ENCODE data around the gene PLA1A.

Gene PLA1A

DNA sequence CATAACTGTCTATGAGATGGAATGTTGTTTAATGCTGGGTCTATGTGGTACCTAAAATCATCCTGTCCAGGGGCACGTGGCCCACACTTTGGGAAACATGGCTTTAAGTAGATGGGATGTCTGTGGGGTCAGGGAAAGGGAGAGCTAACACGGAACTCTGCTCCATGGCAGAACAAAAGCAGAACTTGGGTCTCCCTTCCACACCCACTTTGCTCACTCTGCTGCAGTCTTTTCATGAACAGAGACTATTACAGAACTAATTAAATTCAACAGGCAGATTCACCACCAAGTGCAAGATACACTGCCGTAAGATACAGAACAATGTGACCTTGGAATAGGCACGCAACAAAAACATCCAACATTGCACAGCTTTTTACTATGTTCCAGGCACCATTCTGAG lies 34.5 kb downstream of the PLA1A start:
- no peak overlapping the region for H3K4me3 ChIP-seq (ENCODE audit: control insufficient read depth, low read depth, low read length)
- no peak for TF ChIP-seq CTCF (conservative IDR thresholded peaks at IDR 0.05; ENCODE audit: control insufficient read depth, insufficient read depth, low read depth, low read length)
- no peak for DNase-seq (ENCODE audit: low read depth)

DNA sequence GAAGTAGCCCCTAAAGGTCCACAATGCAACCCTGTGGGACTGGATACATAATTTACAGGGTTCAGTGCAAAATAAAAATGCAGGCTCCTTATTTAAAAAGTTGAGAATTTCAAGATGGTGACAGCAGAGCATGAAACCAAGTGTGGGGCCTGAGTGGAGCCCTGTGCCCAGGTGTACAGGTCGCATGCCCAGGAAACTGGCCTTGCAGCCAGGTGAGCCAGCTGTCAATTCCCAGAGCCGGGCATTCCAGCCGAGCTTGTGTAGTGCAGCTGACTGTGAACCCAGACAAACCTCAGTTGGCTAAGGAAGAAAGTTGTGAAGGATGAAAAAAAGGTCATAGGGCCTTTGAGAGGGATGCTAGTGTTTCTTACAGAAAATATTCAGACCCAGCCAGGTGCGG lies 35.1 kb downstream of the PLA1A start:
- TF ChIP-seq CTCF (conservative IDR thresholded peaks at IDR 0.05; ENCODE audit: control insufficient read depth, insufficient read depth, low read depth, low read length), result no peak
- no peak for DNase-seq (ENCODE audit: low read depth)

DNA sequence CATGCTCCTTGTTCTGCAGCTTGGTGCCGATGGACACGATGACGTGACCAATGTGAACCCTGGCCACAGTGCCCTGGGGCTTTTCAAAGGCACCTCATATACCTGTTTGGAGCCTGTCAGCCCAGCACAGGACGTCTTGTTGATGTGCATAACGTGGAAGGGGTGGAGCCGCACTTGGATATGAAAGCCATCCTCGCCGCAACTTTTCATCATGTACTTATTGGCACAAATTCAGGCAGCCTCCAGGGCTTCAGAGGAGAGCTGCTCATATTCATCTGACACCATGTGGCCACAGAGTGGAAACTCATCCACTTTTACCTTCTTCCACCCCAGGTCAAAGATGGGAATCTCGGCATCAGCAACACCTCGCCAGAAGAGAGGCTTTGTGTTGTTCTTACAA lies 38.0 kb downstream of the PLA1A start:
- no peak for TF ChIP-seq CTCF (conservative IDR thresholded peaks at IDR 0.05; ENCODE audit: control insufficient read depth, insufficient read depth, low read depth, low read length)
- no peak overlapping the region for H3K4me3 ChIP-seq (ENCODE audit: control insufficient read depth, low read depth, low read length)
- no peak for DNase-seq (ENCODE audit: low read depth)

More for the DNA sequence above, 35.1 kb downstream of the PLA1A start:
- H3K4me3 ChIP-seq (ENCODE audit: control insufficient read depth, low read depth, low read length), result no peak overlapping the region

GRCh38 chr3:119636249-119636648 lies 38.6 kb downstream of the PLA1A start:
- no peak overlapping the region for H3K4me3 ChIP-seq (ENCODE audit: control insufficient read depth, low read depth, low read length)
- peak; percentile 60 for DNase-seq (ENCODE audit: low read depth)
- TF ChIP-seq CTCF (conservative IDR thresholded peaks at IDR 0.05; ENCODE audit: control insufficient read depth, insufficient read depth, low read depth, low read length), result no peak

DNA sequence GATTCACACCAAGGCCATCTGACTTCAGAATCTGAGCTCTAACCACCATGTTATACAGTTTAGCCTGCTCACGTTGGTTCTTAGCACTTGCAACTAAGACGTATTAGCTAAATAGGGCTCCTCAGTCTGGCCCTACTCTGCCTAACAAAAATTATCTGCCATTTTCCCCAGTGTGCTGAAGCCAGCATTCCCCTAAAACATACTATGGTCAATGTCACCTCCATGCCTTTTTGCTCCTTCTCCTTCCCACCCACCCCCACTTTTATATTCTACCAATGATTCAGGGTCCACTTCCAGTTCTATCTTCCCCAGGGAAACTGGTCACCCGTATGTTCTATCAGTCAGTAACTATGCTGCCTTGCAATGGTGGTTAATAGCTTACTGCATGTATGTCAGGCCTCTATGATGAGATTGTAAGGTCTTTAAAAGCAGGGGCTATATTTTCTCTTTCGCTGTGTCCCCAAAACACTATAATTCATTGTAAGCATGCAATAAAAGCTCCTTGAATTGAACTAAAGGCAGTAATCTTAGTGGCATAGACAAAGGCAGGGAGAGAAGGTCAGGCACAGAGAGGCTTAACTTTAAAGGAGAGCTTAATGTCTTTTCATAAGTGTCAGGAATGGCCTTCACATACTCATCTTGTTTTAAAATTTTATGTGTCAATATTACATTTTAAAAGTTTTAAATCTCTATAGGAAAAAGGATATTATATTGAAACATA lies 39.4 kb downstream of the PLA1A start:
- no peak overlapping the region for H3K4me3 ChIP-seq (ENCODE audit: control insufficient read depth, low read depth, low read length)
- TF ChIP-seq CTCF (conservative IDR thresholded peaks at IDR 0.05; ENCODE audit: control insufficient read depth, insufficient read depth, low read depth, low read length), result no peak
- DNase-seq (ENCODE audit: low read depth), result no peak

DNA sequence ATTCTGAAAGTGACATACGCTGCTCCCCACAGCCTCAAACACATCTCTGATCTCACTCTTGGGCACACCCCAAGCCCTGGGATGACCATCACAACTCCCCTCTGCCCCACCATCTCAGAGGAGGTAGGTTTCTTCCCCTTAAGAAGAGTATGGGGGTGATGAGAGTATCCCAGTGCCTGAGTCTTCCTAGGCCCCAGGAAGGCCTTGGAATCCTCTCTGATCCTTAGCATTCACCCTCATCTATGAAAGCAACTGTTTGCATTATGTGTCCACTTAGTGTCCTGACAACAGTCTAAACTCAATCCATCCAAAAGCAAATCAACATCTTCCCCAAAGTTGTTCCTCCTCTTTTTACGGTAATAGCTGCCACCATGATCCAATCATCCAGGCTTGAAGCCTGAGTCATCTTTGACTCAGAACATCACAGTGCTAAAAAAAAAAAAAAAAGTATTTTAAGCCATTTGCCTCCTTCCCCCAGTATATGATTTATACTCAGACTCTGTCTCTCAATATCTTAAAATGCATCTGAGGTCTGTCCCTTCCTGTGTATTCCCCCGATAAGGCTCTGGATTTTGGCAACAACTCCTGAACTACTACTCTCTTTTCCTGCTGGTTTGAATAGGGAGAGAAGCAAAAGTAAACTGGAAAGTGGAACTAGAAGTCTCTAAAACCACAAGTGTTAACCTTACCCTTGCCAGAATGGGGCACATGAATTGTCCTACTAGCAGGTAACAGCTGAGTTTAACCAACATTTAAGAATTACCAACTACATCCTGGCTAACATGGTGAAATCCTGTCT lies 40.2 kb downstream of the PLA1A start:
- H3K4me3 ChIP-seq (ENCODE audit: control insufficient read depth, low read depth, low read length), result no peak overlapping the region
- peak; percentile 93 for DNase-seq (ENCODE audit: low read depth)
- no peak for TF ChIP-seq CTCF (conservative IDR thresholded peaks at IDR 0.05; ENCODE audit: control insufficient read depth, insufficient read depth, low read depth, low read length)
